KMS-11 (cell line): ENCODE data around the gene GPR75.
"Not testable (repeated sequence)": the region's sequence is repeated elsewhere in the genome, so short reads cannot be mapped to it uniquely, and the experiment has no call there.

ENCODE experiments used
- H2AFZ ChIP-seq: fragments of 200-600 bp; sonication (generic); 2 replicates; pipeline ENCODE4 v1.6.1; 2016; ENCODE audit warnings: antibody characterized with exemption, mixed run types, low read depth
- H3K27ac ChIP-seq: fragments of 200-600 bp; sonication (generic); 2 replicates; pipeline ENCODE4 v1.6.1; 2016; ENCODE audit warnings: mild to moderate bottlenecking, mixed run types
- H3K27me3 ChIP-seq: fragments of 200-600 bp; sonication (generic); 2 replicates; pipeline ENCODE4 v1.6.1; 2017; ENCODE audit warnings: mild to moderate bottlenecking, low read depth, mixed run types, moderate library complexity; ENCODE audit not compliant: insufficient read depth
- H3K36me3 ChIP-seq: fragments of 200-600 bp; sonication (generic); 2 replicates; pipeline ENCODE4 v1.6.1; 2017; ENCODE audit warnings: mild to moderate bottlenecking, mixed run types; ENCODE audit not compliant: insufficient read depth
- H3K4me1 ChIP-seq: fragments of 200-600 bp; sonication (generic); 2 replicates; pipeline ENCODE4 v1.6.1; 2016; ENCODE audit warnings: mild to moderate bottlenecking, low read depth, mixed run types; ENCODE audit not compliant: poor library complexity, severe bottlenecking
- H3K4me2 ChIP-seq: fragments of 200-600 bp; sonication (generic); 2 replicates; pipeline ENCODE4 v1.7.0; 2016; ENCODE audit warnings: mild to moderate bottlenecking, mixed run types
- H3K4me3 ChIP-seq: fragments of 200-600 bp; sonication (generic); IDR thresholded peaks from 2 replicates; pipeline ENCODE4 v1.6.1; 2017; ENCODE audit warnings: low read depth, low read length, mixed read lengths; ENCODE audit not compliant: insufficient read depth
- H3K79me2 ChIP-seq: fragments of 200-600 bp; sonication (generic); 2 replicates; pipeline ENCODE4 v1.6.1; 2016; ENCODE audit warnings: low read depth, mixed run types; ENCODE audit not compliant: insufficient read depth
- H3K9ac ChIP-seq: fragments of 200-600 bp; sonication (generic); 2 replicates; pipeline ENCODE4 v1.6.1; 2016; ENCODE audit warnings: mild to moderate bottlenecking, mixed run types
- H4K20me1 ChIP-seq: fragments of 200-600 bp; sonication (generic); 2 replicates; pipeline ENCODE4 v1.6.1; 2016; ENCODE audit warnings: mild to moderate bottlenecking, mixed run types; ENCODE audit not compliant: insufficient read depth
- CTCF ChIP-seq: fragments of 200-600 bp; sonication (generic); conservative IDR thresholded peaks from 2 replicates; pipeline ENCODE4 v1.6.1; 2017; ENCODE audit warnings: low read depth, mild to moderate bottlenecking, antibody characterized with exemption, low read length, moderate library complexity, mixed read lengths

Gene GPR75

DNA sequence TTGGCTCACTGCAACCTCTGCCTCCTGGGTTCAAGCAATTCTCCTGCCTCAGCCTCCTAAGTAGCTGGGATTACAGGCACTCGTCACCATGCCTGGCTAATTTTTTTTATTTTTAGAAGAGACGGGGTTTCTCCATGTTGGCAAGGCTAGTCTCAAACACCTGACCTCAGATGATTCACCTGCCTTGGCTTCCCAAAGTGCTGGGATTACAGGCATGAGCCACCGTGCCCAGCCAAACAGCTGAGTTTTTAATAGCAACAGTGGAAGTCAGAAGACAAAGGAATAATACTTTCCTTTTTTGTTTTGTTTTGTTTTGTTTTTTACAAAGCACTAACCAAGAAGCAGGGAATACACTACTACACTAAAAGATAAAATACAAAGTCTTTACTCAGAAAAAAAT lies 16.9 kb downstream of the GPR75 start:
- no peaks in the 10 kb centered on the region for H3K79me2 ChIP-seq
- no peaks in the 10 kb centered on the region for H3K4me1 ChIP-seq
- H3K9ac ChIP-seq: no peak overlapping the region
- H3K4me3 ChIP-seq: no peak overlapping the region
- H3K4me2 ChIP-seq: no peak overlapping the region
- H3K27ac ChIP-seq: no peak overlapping the region
- H3K36me3 ChIP-seq: no peaks in the 10 kb centered on the region
- no peaks in the 10 kb centered on the region for H4K20me1 ChIP-seq
- H2AFZ ChIP-seq: no peak overlapping the region
- H3K27me3 ChIP-seq: no peaks in the 10 kb centered on the region
- no peak for TF ChIP-seq CTCF

GRCh38 chr2:53841651-53842050 lies 18.1 kb downstream of the GPR75 start:
- H4K20me1 ChIP-seq, H3K36me3 ChIP-seq, H3K4me2 ChIP-seq, H3K27ac ChIP-seq, H3K4me3 ChIP-seq, H2AFZ ChIP-seq, H3K27me3 ChIP-seq, H3K9ac ChIP-seq, H3K4me1 ChIP-seq, H3K79me2 ChIP-seq: not testable (repeated sequence)

DNA sequence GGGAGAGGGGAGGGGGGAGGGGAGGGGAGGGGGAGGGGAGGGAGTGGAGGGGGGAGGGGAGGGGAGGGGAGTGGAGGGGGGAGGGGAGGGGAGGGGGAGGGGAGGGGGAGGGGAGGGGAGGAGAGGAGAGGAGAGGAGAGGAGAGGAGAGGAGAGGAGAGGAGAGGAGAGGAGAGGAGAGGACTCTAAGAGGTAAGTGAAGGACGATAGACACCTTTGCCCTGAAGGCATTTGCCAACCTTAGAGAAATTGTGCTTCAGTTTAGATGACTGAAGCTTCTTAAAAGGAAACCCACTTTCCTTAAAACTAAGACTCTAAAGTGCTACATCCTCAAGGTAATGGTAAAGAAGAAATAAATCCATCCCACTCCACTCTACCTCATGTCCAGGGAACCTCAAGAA lies 19.2 kb downstream of the GPR75 start:
- Histone ChIP-seq H3K36me3 (no peaks in the 10 kb centered on the region), H4K20me1 (no peaks in the 10 kb centered on the region), H3K4me3 (no peak overlapping the region), H3K27me3 (no peaks in the 10 kb centered on the region), H3K4me2 (no peak overlapping the region), H2AFZ (no peak overlapping the region), H3K27ac (no peak overlapping the region), H3K79me2 (no peaks in the 10 kb centered on the region), H3K4me1 (no peaks in the 10 kb centered on the region), H3K9ac (no peak overlapping the region)
- no peak for TF ChIP-seq CTCF

DNA sequence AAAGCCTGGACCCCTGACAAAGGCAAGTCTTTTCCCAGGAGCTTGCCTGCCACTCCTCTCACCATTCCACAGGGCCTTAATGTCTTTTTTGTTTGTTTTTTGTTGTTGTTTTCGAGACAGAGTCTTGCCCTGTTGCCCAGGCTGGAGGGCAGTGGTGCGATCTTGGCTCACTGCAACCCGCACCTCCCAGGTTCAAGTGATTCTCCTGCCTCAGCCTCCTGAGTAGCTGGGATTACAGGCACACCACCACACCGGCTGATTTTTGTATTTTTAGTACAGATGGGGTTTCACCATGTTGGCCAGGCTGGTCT lies 29.8 kb downstream of the GPR75 start:
- not testable (repeated sequence) for H3K9ac ChIP-seq, H4K20me1 ChIP-seq, H3K4me3 ChIP-seq, H3K27ac ChIP-seq, H3K4me2 ChIP-seq, H3K36me3 ChIP-seq, H3K79me2 ChIP-seq, H3K27me3 ChIP-seq, H2AFZ ChIP-seq, H3K4me1 ChIP-seq

DNA sequence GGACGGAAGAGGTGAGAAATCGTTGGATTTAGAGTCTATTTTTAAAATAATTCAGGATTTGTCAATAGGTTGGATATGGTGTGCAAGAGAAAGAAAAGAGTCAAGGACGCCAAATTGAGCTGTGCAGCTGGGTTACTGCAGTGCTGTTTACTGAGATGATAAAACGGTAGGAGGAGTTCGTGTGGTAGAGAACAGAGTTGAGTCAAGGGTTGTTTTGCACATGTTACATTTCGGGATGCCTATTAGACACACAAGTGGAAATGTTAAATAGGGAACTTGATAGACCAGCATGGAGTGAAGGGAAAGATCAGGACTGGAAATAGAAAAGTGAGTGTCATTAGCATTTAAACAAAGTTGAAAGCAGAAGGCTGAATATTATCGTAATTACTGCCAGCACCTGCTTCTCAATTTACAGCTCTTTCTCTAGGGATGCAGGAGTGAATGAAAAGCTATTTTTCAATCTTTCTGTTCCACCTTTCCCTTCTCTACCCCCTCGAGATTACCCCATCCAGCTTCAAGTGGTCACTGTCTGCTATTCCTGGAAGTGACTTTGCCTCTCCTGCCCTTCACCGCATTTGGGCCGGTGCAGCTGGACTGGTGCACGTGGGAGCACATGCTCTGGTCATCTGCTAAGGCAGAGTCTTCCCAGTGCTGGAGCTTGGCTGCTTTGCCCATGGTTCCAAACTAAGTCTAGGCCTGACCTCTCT lies 30.3 kb downstream of the GPR75 start:
- Histone ChIP-seq H3K36me3 (no peaks in the 10 kb centered on the region), H4K20me1 (no peaks in the 10 kb centered on the region), H3K79me2 (no peaks in the 10 kb centered on the region), H3K4me3 (no peak overlapping the region), H3K27me3 (no peaks in the 10 kb centered on the region), H3K9ac (no peak overlapping the region), H3K27ac (no peak overlapping the region), H3K4me1 (no peaks in the 10 kb centered on the region), H2AFZ (no peak overlapping the region), H3K4me2 (no peak overlapping the region)
- TF ChIP-seq CTCF: no peak
